ENCODE results near the gene DNAH2. TPM values are rescaled to one million over a fixed set of nuclear protein-coding genes. Genes with fewer than 3 reads are reported as not detected.

The DNAH2 gene
- total and polyA plus RNA-seq, 2 of the 13 experiments (the other 11 are each of a cell fraction or from before 2014, with no cell fraction given) = not detected

DNA sequence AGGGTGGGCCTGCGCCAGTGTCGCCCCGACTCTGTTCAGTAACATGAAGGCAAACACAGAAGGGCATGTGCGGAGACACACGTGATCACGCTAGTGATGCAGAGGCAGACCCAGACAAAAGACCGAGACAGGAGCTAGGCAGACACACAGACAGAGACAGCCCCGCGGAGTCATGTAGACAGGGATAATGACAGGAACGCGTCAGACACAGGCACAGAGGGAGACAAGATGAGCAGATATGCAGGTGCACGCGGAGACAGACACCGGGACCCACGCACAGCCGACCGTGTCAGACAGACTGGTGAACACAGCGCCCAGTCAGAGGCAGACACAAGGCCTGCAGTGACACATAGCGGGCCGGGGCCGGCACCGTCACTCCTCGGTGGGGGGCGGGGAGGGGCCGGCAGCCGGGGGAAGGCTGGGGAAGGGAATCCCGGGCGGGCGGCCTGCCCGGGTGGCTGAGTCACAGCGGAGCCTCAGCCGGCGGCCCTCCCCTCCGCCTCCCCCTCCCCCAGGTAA lies 123.9 kb downstream of the DNAH2 start (continued):
- TF ChIP-seq, protein P1, sequence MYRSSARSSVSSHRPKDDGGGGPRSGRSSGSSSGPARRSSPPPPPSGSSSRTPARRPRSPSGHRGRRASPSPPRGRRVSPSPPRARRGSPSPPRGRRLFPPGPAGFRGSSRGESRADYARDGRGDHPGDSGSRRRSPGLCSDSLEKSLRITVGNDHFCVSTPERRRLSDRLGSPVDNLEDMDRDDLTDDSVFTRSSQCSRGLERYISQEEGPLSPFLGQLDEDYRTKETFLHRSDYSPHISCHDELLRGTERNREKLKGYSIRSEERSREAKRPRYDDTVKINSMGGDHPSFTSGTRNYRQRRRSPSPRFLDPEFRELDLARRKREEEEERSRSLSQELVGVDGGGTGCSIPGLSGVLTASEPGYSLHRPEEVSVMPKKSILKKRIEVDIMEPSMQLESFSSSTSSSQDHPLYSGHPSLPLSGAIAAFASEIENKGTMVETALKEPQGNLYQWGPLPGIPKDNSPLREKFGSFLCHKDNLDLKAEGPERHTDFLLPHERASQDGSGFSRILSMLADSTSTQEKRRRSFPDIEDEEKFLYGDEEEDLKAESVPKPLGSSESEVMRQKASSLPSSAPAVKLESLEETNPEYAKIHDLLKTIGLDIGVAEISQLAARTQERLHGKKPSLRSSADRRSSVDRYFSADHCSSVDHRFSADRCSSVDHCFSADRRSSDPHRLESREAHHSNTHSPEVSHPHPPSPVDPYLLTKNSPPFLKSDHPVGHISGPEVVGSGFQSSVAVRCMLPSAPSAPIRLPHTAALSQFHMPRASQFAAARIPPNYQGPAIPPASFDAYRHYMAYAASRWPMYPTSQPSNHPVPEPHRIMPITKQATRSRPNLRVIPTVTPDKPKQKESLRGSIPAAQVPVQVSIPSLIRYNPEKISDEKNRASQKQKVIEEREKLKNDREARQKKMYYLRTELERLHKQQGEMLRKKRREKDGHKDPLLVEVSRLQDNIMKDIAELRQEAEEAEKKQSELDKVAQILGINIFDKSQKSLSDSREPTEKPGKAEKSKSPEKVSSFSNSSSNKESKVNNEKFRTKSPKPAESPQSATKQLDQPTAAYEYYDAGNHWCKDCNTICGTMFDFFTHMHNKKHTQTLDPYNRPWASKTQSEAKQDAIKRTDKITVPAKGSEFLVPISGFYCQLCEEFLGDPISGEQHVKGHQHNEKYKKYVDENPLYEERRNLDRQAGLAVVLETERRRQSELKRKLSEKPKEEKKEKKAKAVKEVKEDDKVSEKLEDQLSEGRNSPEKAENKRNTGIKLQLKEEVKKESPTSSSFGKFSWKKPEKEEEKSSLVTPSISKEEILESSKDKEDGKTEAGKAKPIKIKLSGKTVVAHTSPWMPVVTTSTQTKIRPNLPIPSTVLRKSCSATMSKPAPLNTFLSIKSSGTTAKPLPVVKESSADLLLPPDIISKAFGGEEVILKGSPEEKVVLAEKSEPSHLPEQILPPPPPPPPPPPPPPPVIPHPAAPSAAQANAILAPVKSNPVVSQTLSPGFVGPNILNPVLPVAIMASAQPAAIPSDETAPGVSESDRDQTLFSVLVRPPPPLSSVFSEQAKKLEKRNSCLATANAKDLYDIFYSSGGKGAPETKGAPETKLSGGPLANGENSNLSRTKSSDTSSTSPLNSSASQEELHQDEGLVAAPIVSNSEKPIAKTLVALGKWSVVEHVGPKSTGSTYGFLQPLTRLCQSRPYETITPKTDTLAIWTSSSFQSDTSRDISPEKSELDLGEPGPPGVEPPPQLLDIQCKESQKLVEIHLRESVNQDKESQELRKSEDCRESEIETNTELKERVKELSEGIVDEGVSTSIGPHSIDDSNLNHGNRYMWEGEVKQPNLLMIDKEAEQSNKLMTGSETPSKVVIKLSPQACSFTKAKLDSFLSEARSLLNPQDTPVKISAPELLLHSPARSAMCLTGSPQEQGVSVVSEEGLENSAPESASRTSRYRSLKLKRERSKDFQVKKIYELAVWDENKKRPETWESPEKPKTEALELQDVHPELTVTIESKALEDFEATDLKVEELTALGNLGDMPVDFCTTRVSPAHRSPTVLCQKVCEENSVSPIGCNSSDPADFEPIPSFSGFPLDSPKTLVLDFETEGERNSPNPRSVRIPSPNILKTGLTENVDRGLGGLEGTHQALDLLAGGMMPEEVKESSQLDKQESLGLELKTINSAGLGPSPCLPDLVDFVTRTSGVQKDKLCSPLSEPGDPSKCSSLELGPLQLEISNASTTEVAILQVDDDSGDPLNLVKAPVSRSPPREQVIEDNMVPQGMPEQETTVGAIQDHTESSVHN (CRISPR knock-in tag; IDR thresholded peaks at IDR 0.05) = peak; percentile 63; the same call in 1 of the 2 replicates
- TF ChIP-seq ZNF468 (CRISPR knock-in tag; IDR thresholded peaks at IDR 0.05) (no peak), ZNF839 (CRISPR knock-in tag; IDR thresholded peaks at IDR 0.05; ENCODE audit: borderline replicate concordance) (no peak)
